Activated T-cell treated with anti-CD3 and anti-CD28 coated beads, Interleukin-2, amount 50 U/mL, for 72 hours (primary cell): ENCODE measurements around the gene RTP5. TPM values are rescaled to one million over a fixed set of nuclear protein-coding genes. Genes with fewer than 3 reads are reported as not detected.

Experiments used
- ATAC-seq, 2 donors: fragments of 150-1000 bp; cut with Tn5 transposase; replicated peaks in 1 of 2; 2 replicates each; pipeline ENCODE4 v1.10.0; 2021; ENCODE audit warnings: moderate library complexity in 2 of 2, mild to moderate bottlenecking in 1 of 2
- DNase-seq, 2 donors: peaks; one replicate each; pipeline ENCODE4 v3.0.0; 2021 to 2022; ENCODE audit warnings: mixed read lengths in 1 of 2
- H3K27ac Mint-ChIP-seq: one replicate; pipeline ENCODE4 v1.8.0; 2022; ENCODE audit warnings: mild to moderate bottlenecking, moderate library complexity, mixed read lengths
- H3K27me3 Mint-ChIP-seq: one replicate; pipeline ENCODE4 v1.8.0; 2022; ENCODE audit warnings: low read depth, mixed read lengths
- H3K36me3 Mint-ChIP-seq, 2 donors: one replicate each; pipeline ENCODE4 v1.8.0; 2022; ENCODE audit warnings: mixed read lengths in 2 of 2, mild to moderate bottlenecking in 1 of 2; ENCODE audit not compliant: insufficient read depth in 2 of 2
- H3K4me1 Mint-ChIP-seq: one replicate; pipeline ENCODE4 v1.8.0; 2022; ENCODE audit warnings: low read depth, mixed read lengths
- H3K4me3 Mint-ChIP-seq, 2 donors: one replicate each; pipeline ENCODE4 v1.8.0; 2022; ENCODE audit warnings: mild to moderate bottlenecking in 2 of 2, mixed read lengths in 2 of 2, moderate library complexity in 2 of 2
- H3K9me3 Mint-ChIP-seq, 2 donors: one replicate each; pipeline ENCODE4 v1.8.0; 2022; ENCODE audit warnings: mixed read lengths in 2 of 2
- total RNA-seq, 2 donors: library from RNA; stranded (reverse); gene quantifications; one replicate each; pipeline ENCODE4 v1.2.3, GENCODE V29; 2022

RTP5 gene
- total RNA-seq, 2 donors from 2014 or later: 0.12 to 0.56 TPM

DNA sequence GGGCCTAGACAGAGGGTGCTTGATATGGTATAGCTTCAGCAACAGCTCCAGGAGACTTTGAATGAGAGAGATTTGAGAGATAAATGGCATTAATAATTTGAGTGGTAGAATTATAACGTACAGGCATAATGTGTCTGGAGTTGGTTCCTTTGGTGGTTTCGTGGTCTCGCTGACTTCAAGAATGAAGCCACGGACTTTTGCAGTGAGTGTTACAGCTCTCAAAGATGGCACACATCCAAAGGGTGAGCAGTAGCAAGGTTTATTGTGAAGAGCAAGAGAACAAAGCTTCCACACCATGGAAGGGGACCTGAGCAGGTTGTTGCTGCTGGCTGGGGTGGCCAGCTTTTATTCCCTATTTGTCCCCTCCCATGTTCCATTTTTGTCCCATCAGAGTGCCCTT lies 33.9 kb upstream of the RTP5 start:
- Mint-ChIP-seq H3K36me3 (no peaks in the 10 kb centered on the region), H3K4me3 (no peak overlapping the region), H3K9me3 (no peaks in the 10 kb centered on the region), H3K27me3 (peaks cover 39% of the 10 kb centered on the region), H3K27ac (no peak overlapping the region), H3K4me1 (peaks cover 16% of the 10 kb centered on the region)
- peak in 1 of 2 donors; percentile 29 for ATAC-seq
- no peak for DNase-seq

DNA sequence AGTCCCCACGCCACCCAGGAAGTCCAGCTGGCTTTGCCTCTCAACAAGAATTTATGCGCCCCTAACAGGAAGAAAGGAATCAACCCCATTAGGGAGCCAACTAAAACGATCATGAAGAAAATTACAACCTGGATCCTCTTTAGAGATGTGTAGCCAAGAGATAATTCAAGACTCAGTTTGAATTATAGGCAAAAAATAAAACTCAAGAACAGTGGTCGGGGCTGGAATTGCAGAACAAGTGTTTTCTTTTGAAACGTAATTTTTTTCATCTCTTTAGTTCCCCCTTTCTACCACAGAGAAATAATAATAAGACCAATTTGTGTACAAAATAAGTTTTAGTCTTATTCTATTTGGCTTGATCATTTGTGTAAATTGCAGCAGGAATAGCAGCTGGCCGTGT lies 33.2 kb upstream of the RTP5 start:
- H3K9me3 Mint-ChIP-seq: no peaks in the 10 kb centered on the region

DNA sequence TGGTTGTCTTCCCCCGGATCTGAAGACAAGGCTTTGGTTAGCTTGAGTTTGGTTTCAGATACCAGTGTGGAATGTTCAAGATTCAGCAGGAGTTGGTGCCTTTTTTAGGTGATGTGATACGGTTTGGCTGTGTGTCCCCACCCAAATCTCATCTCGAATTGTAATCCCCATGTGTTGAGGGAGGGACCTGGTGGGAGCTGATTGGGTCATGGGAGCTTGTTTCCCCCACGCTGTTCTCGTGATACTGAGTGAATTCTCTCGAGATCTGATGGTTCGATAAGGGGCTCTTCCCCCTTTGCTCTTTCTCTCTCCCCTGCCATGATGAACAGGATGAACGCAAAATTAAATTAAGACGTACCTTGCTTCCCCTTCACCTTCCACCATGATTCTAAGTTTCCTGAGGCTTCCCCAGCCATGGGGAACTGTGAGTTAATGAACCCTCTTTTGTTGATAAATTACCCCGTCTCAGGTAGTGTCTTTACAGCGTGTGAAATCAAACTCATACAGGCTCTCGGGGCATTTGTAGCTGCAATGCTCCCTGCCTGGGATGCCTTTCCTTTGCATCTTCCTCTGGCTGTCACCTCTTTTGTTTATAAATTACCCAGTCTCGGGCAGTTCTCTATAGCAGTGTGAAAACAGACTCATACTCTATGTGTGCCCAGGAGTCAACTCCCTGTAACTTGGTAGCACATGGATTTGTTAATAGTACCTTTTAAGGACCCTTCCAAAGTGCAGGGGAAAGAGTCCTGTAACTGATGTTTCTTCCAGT lies 32.1 kb upstream of the RTP5 start:
- no peaks in the 10 kb centered on the region for H3K9me3 Mint-ChIP-seq
- DNase-seq: no peak
- H3K36me3 Mint-ChIP-seq: no peaks in the 10 kb centered on the region
- H3K27me3 Mint-ChIP-seq: peaks cover 36% of the 10 kb centered on the region
- no peak overlapping the region for H3K4me3 Mint-ChIP-seq
- H3K27ac Mint-ChIP-seq: peak overlapping the region; percentile 11
- ATAC-seq: no peak
- H3K4me1 Mint-ChIP-seq: peaks cover 17% of the 10 kb centered on the region

More for the DNA sequence above, 33.2 kb upstream of the RTP5 start:
- no peak for DNase-seq
- H3K4me3 Mint-ChIP-seq: no peak overlapping the region
- no peaks in the 10 kb centered on the region for H3K36me3 Mint-ChIP-seq
- peaks cover 36% of the 10 kb centered on the region for H3K27me3 Mint-ChIP-seq
- H3K27ac Mint-ChIP-seq: no peak overlapping the region
- no peak for ATAC-seq
- H3K4me1 Mint-ChIP-seq: peaks cover 16% of the 10 kb centered on the region

DNA sequence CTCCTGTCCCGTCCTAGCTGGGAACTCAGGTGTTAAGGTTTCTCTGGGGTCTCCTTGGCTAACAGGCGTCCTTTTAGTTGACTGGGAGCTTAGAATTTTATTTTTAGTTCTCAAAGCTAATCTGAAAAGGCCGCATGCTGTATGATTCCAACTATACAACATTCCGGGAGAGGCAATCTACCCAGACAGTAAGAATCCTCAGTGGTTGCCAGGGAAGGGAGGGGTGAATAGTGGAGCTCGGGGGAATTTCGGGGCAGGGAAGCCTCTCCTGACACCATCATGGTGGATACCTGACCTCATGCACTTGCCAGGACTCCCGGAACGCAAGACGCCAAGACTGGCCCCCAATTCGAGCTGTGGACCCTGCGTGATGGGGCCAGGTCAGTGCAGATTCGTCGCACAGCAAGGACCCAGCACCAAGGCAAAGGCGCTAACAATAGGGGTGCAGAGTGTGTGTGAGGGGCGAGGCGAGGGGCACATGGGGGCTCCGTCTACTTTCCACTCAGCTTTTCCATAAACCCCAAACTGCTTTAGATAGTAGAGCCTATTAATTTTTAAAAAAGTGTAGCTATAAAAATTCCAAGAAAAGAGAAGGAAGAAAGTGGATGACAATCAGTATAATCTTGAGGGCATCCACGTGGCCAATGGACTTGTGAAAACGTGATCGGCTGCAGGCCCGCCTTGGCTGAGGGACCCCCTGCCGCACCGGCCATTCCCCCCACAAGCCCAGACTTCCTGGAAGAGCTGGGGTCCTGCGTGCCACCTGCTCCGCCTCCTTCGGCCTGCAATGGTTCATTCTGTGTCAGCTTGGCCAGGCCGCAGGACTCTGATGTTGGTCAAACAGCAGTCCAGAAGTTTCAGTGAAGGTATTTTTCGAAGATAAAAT lies 28.1 kb upstream of the RTP5 start:
- Mint-ChIP-seq H3K27ac (no peak overlapping the region), H3K4me1 (peaks cover 41% of the 10 kb centered on the region), H3K4me3 (no peak overlapping the region), H3K36me3 (peaks cover 0 to 6% of the 10 kb centered on the region in 2 donors), H3K9me3 (no peaks in the 10 kb centered on the region), H3K27me3 (peaks cover 23% of the 10 kb centered on the region)
- no peak for ATAC-seq
- DNase-seq: no peak

DNA sequence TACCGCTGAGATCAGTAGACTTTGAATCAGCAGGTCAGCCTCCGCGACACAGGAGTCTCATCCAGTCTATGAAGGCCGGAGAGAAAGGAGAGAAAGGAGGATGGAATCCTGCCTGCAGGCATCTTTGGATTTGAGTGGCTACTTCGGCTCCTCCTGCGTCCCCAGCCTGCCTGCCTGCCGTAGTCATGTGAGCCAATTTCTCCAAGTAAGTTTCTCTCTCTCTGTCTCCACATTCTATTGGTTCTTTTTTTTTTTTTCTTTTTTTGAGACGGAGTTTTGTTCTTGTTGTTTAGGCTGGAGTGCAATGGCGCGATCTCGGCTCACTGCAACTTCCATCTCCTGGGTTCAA lies 27.5 kb upstream of the RTP5 start:
- no peak for ATAC-seq
- Mint-ChIP-seq H3K27me3 (peaks cover 23% of the 10 kb centered on the region), H3K27ac (no peak overlapping the region)

DNA sequence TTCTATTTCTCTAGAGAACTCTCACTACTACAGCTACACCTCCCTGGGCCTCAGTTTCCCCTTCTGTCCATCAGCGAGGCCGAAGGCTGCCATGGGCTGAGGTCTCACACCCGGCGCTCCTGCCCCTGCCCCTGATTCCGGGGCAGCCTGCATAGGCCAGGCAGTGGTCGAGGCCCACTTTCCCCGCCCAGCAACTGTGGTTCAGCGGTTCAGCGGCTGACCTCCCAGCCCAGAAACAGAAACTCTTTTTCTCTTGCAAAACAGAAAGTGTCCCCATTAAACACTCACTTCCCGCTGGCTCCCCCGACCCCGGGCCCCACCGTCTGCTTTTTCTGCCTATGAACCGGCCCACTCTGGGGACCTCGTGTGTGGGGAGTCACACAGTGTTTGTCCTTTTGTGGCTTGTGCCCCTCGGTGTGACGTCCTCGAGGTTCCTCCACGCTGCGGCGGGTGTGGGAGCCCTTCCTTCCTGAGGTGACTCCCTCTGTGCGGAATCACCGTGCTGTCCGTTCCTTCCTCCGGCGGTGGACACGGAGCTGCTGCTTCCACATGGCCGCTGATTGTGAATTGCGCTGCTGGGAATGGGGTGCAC lies 26.8 kb upstream of the RTP5 start:
- H3K4me1 Mint-ChIP-seq: peaks cover 36% of the 10 kb centered on the region
- ATAC-seq: peak; percentile 30 to 45
- H3K36me3 Mint-ChIP-seq: peaks cover 2 to 8% of the 10 kb centered on the region in 2 donors
- peak overlapping the region; percentile 47 for H3K27ac Mint-ChIP-seq
- H3K4me3 Mint-ChIP-seq: peak overlapping the region; percentile 70 to 82
- DNase-seq: peak; percentile 66 to 68
- H3K9me3 Mint-ChIP-seq: no peaks in the 10 kb centered on the region
- peaks cover 17% of the 10 kb centered on the region for H3K27me3 Mint-ChIP-seq

More for the DNA sequence above, 27.5 kb upstream of the RTP5 start:
- Mint-ChIP-seq H3K36me3 (peaks cover 2 to 8% of the 10 kb centered on the region in 2 donors), H3K4me3 (no peak overlapping the region), H3K4me1 (peaks cover 40% of the 10 kb centered on the region), H3K9me3 (no peaks in the 10 kb centered on the region)
- DNase-seq: no peak

DNA sequence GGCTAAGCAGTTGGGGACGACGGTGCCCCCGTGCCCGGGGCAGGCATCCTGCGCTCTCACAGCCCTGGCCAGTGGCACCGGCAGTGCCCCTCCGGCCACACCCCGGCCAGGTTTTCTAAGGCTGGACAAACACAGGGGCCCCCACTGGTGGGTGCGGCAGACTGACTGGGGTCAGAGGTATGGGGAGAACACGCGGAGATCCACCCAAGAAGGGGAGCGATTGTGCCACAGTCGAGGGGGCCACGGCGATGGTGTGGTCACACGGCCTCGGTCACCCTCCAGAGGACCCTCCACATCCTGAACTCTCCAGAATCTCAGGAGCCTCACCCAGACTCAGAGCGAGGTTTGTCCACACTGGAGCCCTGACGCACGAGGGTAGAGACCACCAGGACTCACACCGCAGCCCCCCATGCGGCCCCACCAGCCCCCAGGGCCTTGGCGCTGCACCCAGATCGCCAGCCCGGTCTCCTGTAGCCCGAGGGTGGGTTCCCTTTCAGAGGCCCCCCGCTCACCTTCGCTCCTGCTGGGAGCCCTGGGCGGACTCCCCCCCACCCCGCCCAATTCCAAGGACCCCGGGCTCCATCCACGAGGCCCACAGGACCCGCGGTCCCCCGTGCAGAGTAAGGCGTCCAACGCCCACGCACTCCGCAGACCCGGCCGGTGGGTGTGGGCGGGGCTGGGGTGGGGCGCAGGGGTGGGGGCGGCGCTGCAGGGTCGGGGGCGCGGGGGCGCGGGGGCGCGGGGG lies 26.0 kb upstream of the RTP5 start:
- Mint-ChIP-seq H3K4me1 (peaks cover 36% of the 10 kb centered on the region), H3K36me3 (peaks cover 2 to 8% of the 10 kb centered on the region in 2 donors), H3K27me3 (peaks cover 9% of the 10 kb centered on the region), H3K9me3 (no peaks in the 10 kb centered on the region), H3K4me3 (peak overlapping the region; percentile 70 to 82), H3K27ac (peak overlapping the region; percentile 47)
- no peak for ATAC-seq
- DNase-seq: no peak

DNA sequence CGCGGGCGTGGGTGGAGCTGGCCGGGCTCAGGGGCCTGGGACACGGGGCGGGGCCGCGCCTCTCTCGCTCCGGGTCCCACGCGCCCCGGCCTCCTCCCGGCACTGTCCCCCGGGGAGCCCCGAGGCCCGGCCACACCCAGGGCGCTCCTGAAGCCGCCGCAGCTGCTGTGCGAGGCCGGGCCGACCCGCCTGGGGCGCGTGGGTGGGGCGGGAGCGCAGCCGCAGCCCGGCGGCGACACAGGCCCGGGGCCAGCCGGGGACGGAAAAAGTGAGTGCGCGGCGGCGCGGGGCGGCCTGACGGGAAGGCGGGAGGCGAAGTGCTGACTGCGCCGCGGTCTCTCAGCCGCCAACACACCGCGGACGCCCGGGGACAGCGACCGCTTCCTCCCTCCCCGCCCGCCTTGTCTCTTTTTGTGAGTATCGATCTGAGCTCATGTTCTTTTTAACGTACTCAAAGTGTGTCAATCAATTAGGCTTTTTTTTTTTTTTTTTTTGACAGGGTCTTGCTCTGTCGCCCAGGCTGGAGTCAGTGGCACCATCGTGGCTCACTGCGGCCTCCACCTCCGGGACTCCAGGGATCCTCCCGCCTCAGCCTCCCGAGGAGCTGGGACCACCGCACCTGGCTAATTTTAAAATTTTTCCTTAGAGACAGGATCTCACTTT lies 25.3 kb upstream of the RTP5 start:
- peaks cover 36% of the 10 kb centered on the region for H3K4me1 Mint-ChIP-seq
- ATAC-seq: peak; percentile 91 to 92
- H3K27ac Mint-ChIP-seq: peak overlapping the region; percentile 70
- no peaks in the 10 kb centered on the region for H3K9me3 Mint-ChIP-seq
- DNase-seq: peak; percentile 94 to 95
- peaks cover 5% of the 10 kb centered on the region for H3K27me3 Mint-ChIP-seq
- H3K36me3 Mint-ChIP-seq: peaks cover 2 to 8% of the 10 kb centered on the region in 2 donors
- H3K4me3 Mint-ChIP-seq: peak overlapping the region; percentile 61

DNA sequence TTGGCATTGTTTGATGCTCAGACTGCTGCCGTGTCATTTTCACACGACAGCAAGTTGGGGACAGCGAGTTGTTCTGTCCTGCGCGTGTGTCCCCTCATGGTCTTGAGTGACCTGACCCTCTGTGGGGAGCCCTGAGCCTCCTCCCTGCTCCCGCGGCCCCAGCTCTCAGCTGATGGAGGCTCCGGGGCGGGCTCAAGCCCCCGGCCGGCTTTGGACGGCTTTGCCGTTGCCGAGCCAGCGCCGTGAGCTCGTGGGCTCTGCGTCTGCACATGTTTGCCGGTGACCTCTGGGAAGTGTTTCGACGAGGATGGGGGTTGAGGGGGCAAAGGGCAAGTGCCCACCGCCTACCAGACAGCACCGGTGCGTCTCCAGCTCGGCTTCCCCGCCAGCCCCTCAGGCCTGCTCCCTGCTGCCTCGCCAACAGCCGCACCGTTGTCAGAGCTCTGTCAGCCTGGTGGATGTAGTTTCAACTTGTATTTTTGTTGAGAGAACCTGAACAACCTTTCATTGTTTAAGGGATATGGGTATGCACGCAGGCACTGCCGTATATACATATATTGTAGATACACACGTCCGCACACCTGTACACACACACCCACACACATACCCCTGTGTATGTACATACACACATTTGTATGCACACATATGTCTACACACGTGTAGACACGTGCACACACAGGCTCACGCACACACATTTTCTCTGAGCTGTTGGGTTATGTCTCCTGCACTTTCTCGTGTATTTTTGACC lies 24.5 kb upstream of the RTP5 start:
- Mint-ChIP-seq H3K4me3 (peak overlapping the region; percentile 61), H3K27ac (peak overlapping the region; percentile 94), H3K36me3 (peaks cover 2 to 8% of the 10 kb centered on the region in 2 donors), H3K27me3 (no peaks in the 10 kb centered on the region), H3K4me1 (peaks cover 36% of the 10 kb centered on the region), H3K9me3 (no peaks in the 10 kb centered on the region)
- ATAC-seq: no peak
- no peak for DNase-seq

DNA sequence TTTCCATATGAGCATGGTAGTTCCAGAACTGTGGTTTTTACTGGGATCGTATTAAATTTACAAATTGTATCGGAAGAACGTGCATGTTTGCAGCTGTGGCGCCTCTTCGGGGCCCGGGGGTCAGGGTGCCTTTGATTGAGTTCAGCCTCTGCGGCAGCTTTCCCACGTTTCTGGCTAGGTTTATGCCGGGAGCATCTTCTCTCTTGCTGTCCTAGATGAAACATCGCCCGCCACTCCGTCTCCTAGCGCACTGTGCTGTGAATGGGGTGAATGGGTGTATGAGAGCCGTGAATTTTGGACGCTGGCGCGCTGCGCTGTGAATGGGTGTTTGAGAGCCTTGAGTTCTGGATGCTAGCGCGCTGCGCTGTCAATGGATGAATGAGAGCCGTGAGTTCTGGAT lies 23.1 kb upstream of the RTP5 start:
- ATAC-seq (no peak), DNase-seq (no peak)
- H3K36me3 Mint-ChIP-seq: peaks cover 2 to 8% of the 10 kb centered on the region in 2 donors
- H3K9me3 Mint-ChIP-seq: no peaks in the 10 kb centered on the region
- H3K4me3 Mint-ChIP-seq: peak overlapping the region; percentile 61
- no peaks in the 10 kb centered on the region for H3K27me3 Mint-ChIP-seq
- peaks cover 36% of the 10 kb centered on the region for H3K4me1 Mint-ChIP-seq
- H3K27ac Mint-ChIP-seq: peak overlapping the region; percentile 48

DNA sequence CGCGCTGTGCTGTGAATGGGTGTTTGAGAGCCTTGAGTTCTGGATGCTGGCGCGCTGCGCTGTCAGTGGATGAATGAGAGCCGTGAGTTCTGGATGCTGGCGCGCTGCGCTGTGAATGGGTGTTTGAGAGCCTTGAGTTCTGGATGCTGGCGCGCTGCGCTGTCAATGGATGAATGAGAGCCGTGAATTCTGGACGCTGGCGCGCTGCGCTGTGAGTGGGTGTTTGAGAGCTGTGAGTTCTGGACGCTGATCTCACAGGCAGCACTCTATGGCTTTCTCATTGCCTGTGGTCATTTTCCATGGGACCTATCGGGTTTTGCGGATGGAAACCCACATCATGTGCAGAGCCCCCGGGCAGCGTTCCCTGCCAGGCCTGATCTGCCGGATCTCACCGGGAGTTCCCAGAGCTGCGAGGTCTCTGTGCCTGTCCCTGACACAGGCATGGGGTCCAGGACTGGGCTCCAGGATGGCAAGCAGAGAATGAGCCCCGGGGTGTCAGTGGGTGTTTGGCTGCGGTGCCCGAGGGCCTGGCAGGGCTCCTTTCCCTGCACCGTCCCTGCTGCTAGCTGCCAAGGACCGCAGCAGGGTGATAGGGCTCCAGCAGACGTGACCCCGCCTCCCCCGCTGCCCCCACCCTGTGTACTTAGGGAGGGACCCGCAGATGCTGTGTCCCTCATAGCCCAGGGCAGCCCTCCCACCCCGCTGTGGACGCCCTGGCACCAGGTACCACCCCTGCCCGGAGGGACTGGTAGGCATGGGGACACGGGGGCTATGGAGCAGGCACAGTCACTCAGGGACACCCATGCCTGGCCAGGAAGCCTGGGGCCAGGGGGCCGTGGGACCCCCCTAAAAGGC lies 20.5 kb upstream of the RTP5 start:
- Mint-ChIP-seq H3K4me1 (peaks cover 26% of the 10 kb centered on the region), H3K4me3 (no peak overlapping the region), H3K27ac (no peak overlapping the region), H3K36me3 (peaks cover 2 to 8% of the 10 kb centered on the region in 2 donors), H3K9me3 (no peaks in the 10 kb centered on the region), H3K27me3 (no peaks in the 10 kb centered on the region)
- ATAC-seq (no peak), DNase-seq (no peak)
